HL-60 (cell line): ENCODE data around the gene KIR2DL4.
"Not testable (repeated sequence)": the region's sequence is repeated elsewhere in the genome, so short reads cannot be mapped to it uniquely, and the experiment has no call there.

Experiments used
- DNase-seq, 2 experiments: peaks; one replicate each; pipeline ENCODE4 v3.0.0-alpha.2; 2010 to 2020; ENCODE audit warnings: low read depth in 1 of 2, low spot score in 1 of 2
- H3K27ac ChIP-seq: fragments of 250-450 bp; sonication (Bioruptor Pico); replicated peaks from 2 replicates; pipeline ENCODE4 v1.5.1; 2020; ENCODE audit warnings: mild to moderate bottlenecking, moderate library complexity
- H3K27me3 ChIP-seq: fragments of 250-450 bp; sonication (Bioruptor Pico); 2 replicates; pipeline ENCODE4 v1.5.1; 2021; ENCODE audit warnings: mild to moderate bottlenecking, moderate library complexity; ENCODE audit not compliant: insufficient read depth, poor library complexity, severe bottlenecking
- H3K4me3 ChIP-seq: replicated peaks from 2 replicates; pipeline ENCODE4 v1.5.1; 2011; ENCODE audit warnings: mild to moderate bottlenecking, control low read depth, low read length; ENCODE audit not compliant: insufficient read depth
- SPI1 ChIP-seq: IDR thresholded peaks from 2 replicates; pipeline ENCODE4 v1.6.1; 2012; ENCODE audit warnings: low read depth, mild to moderate bottlenecking, borderline replicate concordance
- TF ChIP-seq, protein P1 (sequence below): IDR thresholded peaks from 2 replicates; pipeline ENCODE4 v1.6.1; 2012; ENCODE audit warnings: low read depth; ENCODE audit not compliant: insufficient replicate concordance

Gene KIR2DL4

GRCh38 chr19:54817670-54818536, 14.5 kb downstream of the KIR2DL4 start:
- H3K27ac ChIP-seq: no peak overlapping the region
- no peak overlapping the region for H3K4me3 ChIP-seq
- DNase-seq: no peak
- TF ChIP-seq, protein P1, sequence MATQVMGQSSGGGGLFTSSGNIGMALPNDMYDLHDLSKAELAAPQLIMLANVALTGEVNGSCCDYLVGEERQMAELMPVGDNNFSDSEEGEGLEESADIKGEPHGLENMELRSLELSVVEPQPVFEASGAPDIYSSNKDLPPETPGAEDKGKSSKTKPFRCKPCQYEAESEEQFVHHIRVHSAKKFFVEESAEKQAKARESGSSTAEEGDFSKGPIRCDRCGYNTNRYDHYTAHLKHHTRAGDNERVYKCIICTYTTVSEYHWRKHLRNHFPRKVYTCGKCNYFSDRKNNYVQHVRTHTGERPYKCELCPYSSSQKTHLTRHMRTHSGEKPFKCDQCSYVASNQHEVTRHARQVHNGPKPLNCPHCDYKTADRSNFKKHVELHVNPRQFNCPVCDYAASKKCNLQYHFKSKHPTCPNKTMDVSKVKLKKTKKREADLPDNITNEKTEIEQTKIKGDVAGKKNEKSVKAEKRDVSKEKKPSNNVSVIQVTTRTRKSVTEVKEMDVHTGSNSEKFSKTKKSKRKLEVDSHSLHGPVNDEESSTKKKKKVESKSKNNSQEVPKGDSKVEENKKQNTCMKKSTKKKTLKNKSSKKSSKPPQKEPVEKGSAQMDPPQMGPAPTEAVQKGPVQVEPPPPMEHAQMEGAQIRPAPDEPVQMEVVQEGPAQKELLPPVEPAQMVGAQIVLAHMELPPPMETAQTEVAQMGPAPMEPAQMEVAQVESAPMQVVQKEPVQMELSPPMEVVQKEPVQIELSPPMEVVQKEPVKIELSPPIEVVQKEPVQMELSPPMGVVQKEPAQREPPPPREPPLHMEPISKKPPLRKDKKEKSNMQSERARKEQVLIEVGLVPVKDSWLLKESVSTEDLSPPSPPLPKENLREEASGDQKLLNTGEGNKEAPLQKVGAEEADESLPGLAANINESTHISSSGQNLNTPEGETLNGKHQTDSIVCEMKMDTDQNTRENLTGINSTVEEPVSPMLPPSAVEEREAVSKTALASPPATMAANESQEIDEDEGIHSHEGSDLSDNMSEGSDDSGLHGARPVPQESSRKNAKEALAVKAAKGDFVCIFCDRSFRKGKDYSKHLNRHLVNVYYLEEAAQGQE: no peak
- TF ChIP-seq SPI1: peak; percentile 18; the same call in 1 of the 2 replicates
- no peaks in the 10 kb centered on the region for H3K27me3 ChIP-seq

DNA sequence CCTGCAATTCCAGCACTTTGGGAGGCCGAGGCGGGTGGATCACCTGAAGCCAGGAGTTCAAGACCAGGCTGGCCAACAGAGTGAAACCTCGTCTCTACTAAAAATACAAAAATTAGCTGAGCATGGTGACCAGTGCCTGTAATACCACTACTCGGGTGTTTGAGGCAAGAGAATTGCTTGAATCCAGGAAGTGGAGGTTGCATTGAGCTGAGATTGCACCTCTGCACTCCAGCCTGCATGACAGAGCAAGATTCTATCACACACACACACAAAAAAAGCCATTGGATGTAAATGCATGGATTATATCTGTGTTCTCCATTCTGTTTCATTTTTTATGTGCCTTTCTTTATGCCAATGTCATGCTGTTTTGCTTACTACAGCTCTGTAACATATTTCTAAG, 21.0 kb downstream of the KIR2DL4 start:
- DNase-seq: peak in 1 of 2 experiments; percentile 56

GRCh38 chr19:54825326-54825725, 21.9 kb downstream of the KIR2DL4 start:
- peak overlapping the region; percentile 85 for H3K27ac ChIP-seq
- DNase-seq: peak in 1 of 2 experiments; percentile 79
- not testable (repeated sequence) for H3K4me3 ChIP-seq, H3K27me3 ChIP-seq

More for the DNA sequence above, 21.0 kb downstream of the KIR2DL4 start:
- not testable (repeated sequence) for H3K27me3 ChIP-seq, H3K4me3 ChIP-seq, H3K27ac ChIP-seq

DNA sequence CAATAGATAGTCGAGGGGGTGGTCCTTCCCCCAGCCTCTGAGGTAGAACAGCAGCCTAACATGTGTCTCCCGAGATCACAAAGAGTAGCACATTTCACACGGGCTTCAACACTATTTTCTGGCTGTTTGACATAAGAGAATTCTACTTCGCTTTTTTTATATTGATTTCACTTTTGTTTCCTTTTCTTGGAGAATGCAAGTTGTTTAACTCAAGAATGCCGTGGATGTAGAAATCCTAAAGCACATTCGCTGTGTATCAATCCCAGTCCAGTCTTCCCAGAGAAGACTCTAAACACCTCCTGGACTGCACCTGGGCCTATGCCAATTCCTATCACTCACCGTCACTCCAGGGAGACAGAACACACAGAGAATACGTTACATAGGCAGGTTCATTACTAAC, 24.7 kb downstream of the KIR2DL4 start:
- H3K27ac ChIP-seq: not testable (repeated sequence)

GRCh38 chr19:54832496-54832895, 29.1 kb downstream of the KIR2DL4 start, which contains the start of gene KIR2DS4:
Gene KIR2DS4 (plus strand): TSS chr19:54832676.
- H3K4me3 ChIP-seq, H3K27me3 ChIP-seq, H3K27ac ChIP-seq, DNase-seq: not testable (repeated sequence)

More for the DNA sequence above, 24.7 kb downstream of the KIR2DL4 start:
- not testable (repeated sequence) for H3K4me3 ChIP-seq, H3K27me3 ChIP-seq, DNase-seq

GRCh38 chr19:54835126-54835525, 31.7 kb downstream of the KIR2DL4 start:
- not testable (repeated sequence) for H3K27ac ChIP-seq, H3K4me3 ChIP-seq, DNase-seq, H3K27me3 ChIP-seq

GRCh38 chr19:54837522-54837921, 34.1 kb downstream of the KIR2DL4 start:
- TF ChIP-seq SPI1: peak; percentile 34; the same call in 1 of the 2 replicates
- H3K4me3 ChIP-seq, H3K27ac ChIP-seq, H3K27me3 ChIP-seq: not testable (repeated sequence)
- DNase-seq: peak in 1 of 2 experiments; percentile 19

GRCh38 chr19:54843171-54843570, 39.8 kb downstream of the KIR2DL4 start:
- not testable (repeated sequence) for H3K27ac ChIP-seq, DNase-seq, H3K4me3 ChIP-seq, H3K27me3 ChIP-seq

- not testable (repeated sequence) for DNase-seq, H3K4me3 ChIP-seq
These were observed 46.7 kb downstream of the KIR2DL4 start, which contains the start of gene KIR3DL2 for GRCh38 chr19:54850061-54850640. Gene KIR3DL2 (plus strand): TSS chr19:54850443. CDS start chr19:54850476, 33 bp downstream.

More at GRCh38 chr19:54850061-54850640, 46.7 kb downstream of the KIR2DL4 start, which contains the start of gene KIR3DL2:
- not testable (repeated sequence) for H3K27me3 ChIP-seq
- peak within 1 kb of the TSS; percentile 74 for H3K27ac ChIP-seq
